ENCODE data around the gene BUB3. TPM values are rescaled to one million over a fixed set of nuclear protein-coding genes. Genes with fewer than 3 reads are reported as not detected.

The BUB3 gene
- total RNA-seq, 1 experiment from 2014 or later, result 96.5 TPM

DNA sequence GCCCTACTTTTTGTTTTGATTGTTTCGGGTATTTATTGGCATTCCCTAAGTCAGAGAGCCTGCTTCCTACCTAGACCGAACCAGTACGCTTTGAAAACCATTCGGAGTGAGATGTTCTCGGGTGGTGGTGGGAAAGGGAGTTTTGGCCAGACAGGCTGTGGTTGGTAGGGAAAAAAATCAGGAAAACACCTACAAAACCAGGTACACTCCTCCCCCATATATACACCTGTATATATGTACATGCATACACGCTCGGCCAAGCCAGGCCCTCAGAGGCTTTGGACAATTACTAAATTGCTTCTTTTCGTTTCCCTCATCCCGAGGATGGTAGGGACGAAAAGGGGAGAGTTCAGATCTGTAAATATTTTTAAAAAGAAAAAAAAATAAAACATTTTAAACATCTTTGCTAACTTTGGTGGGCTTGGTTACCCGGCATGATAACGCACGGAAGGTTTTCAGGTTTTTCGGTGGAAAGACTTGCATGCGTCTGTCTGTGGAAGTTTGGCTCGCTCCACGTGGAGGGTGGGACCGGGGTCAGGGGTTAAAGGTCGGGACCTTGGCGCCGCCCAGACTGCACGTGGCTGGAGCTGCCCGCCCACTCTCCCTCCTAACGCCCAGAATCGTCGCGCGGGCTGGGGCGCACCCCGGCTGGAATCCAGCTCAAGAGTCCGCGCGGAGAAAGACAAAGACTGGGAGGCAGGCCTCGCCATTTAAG, 3.8 kb upstream of the BUB3 start:
- Histone ChIP-seq H3K9me3 (ENCODE audit: insufficient read depth, low read depth) (no peaks in the 10 kb centered on the region), H3K4me2 (no peak overlapping the region), H3K9me2 (ENCODE audit: insufficient read depth) (no peaks in the 10 kb centered on the region), H3K36me3 (ENCODE audit: low read depth) (0 out of 2 replicates have a peak, but pooled peaks cover under 1% of the 10 kb centered on the region), H3F3A (ENCODE audit: insufficient read depth, low read depth) (no peaks in the 10 kb centered on the region), H3K4me1 (replicated peaks; ENCODE audit: insufficient read depth) (peaks cover 3% of the 10 kb centered on the region; the same call in 1 of the 2 replicates), H3K4me3 (no peak overlapping the region), H3K27ac (no peak overlapping the region), H4K20me1 (ENCODE audit: insufficient read depth) (no peaks in the 10 kb centered on the region), H3K27me3 (ENCODE audit: insufficient read depth, low read depth) (0 out of 2 replicates have a peak, but pooled peaks cover 3% of the 10 kb centered on the region), H3K79me2 (ENCODE audit: low read depth) (peaks cover 12% of the 10 kb centered on the region), H2AFZ (no peak overlapping the region)
- intact Hi-C loops (cut with micrococcal nuclease; ENCODE audit: unreplicated experiment), result loop anchor here (10.0 kb wide), 1 partner anchor 146 kb away; the partner anchor contains the start of genes ACADSB and IKZF5
- ChIA-PET POLR2A (ENCODE audit: unreplicated experiment) (no interaction called here), CTCF (no interaction called here)
- BruUV-seq (replicated peaks), result no TSS peak
- TF ChIP-seq, protein P1, sequence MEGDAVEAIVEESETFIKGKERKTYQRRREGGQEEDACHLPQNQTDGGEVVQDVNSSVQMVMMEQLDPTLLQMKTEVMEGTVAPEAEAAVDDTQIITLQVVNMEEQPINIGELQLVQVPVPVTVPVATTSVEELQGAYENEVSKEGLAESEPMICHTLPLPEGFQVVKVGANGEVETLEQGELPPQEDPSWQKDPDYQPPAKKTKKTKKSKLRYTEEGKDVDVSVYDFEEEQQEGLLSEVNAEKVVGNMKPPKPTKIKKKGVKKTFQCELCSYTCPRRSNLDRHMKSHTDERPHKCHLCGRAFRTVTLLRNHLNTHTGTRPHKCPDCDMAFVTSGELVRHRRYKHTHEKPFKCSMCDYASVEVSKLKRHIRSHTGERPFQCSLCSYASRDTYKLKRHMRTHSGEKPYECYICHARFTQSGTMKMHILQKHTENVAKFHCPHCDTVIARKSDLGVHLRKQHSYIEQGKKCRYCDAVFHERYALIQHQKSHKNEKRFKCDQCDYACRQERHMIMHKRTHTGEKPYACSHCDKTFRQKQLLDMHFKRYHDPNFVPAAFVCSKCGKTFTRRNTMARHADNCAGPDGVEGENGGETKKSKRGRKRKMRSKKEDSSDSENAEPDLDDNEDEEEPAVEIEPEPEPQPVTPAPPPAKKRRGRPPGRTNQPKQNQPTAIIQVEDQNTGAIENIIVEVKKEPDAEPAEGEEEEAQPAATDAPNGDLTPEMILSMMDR (conservative IDR thresholded peaks at IDR 0.05), result no peak
- TF ChIP-seq EZH2 (IDR thresholded peaks at IDR 0.05; ENCODE audit: low read depth), result no peak
- DNase-seq, result no peak

DNA sequence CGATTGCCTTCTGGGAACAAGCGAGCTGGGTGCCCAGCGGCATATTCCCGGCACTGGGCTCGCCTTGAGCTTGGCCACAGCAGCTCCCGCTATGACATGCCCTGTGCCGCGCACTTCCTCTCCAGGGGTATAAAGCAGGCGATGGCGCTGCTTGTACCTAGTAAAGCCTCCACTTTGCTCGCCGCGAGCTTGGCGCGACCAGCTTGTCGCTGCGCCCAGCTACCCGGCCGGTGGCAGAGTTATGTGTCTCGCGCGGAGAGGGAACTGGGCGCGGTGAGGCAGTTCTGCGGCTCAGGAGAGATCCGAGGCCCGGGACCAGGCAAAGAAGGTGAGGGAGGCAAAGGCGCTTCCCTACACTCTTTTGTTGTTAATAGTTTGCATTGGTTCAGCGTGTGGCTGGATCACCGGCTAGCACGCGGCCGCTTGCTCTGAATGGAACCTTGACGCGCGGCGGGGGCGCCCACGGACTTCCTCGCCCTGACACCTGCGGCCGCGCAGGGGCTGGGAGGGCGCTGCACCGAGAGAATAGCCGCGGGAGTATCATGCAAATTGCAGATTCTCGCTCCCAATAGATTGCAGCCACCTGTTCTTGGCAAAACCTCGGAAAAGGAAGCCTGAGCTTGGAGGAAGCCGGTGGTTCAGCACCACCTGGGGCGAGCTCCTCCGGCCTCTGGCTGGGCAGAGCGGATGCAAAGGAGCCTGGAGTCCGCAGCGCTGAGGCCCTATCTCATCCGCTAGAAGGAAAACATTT, 3.0 kb upstream of the BUB3 start:
- no peak for DNase-seq
- Histone ChIP-seq H3K9me2 (ENCODE audit: insufficient read depth) (no peaks in the 10 kb centered on the region), H2AFZ (no peak overlapping the region), H3K4me3 (no peak overlapping the region), H3K79me2 (ENCODE audit: low read depth) (peaks cover 19% of the 10 kb centered on the region), H3K36me3 (ENCODE audit: low read depth) (peaks cover 7% of the 10 kb centered on the region; the same call in 1 of the 2 replicates), H3K27ac (no peak overlapping the region), H3K4me1 (replicated peaks; ENCODE audit: insufficient read depth) (peaks cover 10% of the 10 kb centered on the region), H4K20me1 (ENCODE audit: insufficient read depth) (0 out of 2 replicates have a peak, but pooled peaks cover 4% of the 10 kb centered on the region), H3F3A (ENCODE audit: insufficient read depth, low read depth) (no peaks in the 10 kb centered on the region), H3K27me3 (ENCODE audit: insufficient read depth, low read depth) (no peaks in the 10 kb centered on the region), H3K4me2 (no peak overlapping the region), H3K9me3 (ENCODE audit: insufficient read depth, low read depth) (no peaks in the 10 kb centered on the region)
- no TSS peak for BruUV-seq (replicated peaks)
- intact Hi-C loops (cut with micrococcal nuclease; ENCODE audit: unreplicated experiment), result loop anchor here (10.0 kb wide), 1 partner anchor 146 kb away; the partner anchor contains the start of genes ACADSB and IKZF5
- TF ChIP-seq EZH2 (IDR thresholded peaks at IDR 0.05; ENCODE audit: low read depth), result no peak
- TF ChIP-seq, protein P1 (conservative IDR thresholded peaks at IDR 0.05), result no peak
- POLR2A ChIA-PET (ENCODE audit: unreplicated experiment), result no interaction called here
- CTCF ChIA-PET, result no interaction called here

DNA sequence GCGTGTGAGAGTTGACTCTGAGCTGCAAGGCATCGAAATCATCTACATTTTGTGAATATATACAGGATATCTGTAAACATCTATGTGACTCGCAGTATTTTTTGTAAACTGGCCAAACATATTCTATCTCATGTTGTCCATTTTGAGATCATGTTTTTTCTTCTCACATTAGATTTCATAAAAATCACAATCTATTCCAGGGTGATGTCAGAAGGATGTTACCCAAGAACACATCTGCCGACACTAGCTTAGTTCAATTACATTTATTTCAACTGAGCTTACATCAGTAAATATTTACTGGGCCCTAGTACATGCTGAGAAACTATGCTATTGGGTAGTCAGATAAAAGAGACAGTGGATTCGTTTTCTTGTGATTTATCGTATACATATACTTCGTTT, 2.5 kb upstream of the BUB3 start:
- Histone ChIP-seq H4K20me1 (ENCODE audit: insufficient read depth) (0 out of 2 replicates have a peak, but pooled peaks cover 5% of the 10 kb centered on the region), H3K79me2 (ENCODE audit: low read depth) (peaks cover 25% of the 10 kb centered on the region), H3K27me3 (ENCODE audit: insufficient read depth, low read depth) (no peaks in the 10 kb centered on the region), H3F3A (ENCODE audit: insufficient read depth, low read depth) (no peaks in the 10 kb centered on the region), H2AFZ (no peak overlapping the region), H3K9me2 (ENCODE audit: insufficient read depth) (no peaks in the 10 kb centered on the region), H3K9me3 (ENCODE audit: insufficient read depth, low read depth) (no peaks in the 10 kb centered on the region), H3K4me2 (no peak overlapping the region), H3K27ac (no peak overlapping the region), H3K36me3 (ENCODE audit: low read depth) (peaks cover 11% of the 10 kb centered on the region; the same call in 1 of the 2 replicates), H3K4me1 (replicated peaks; ENCODE audit: insufficient read depth) (peaks cover 13% of the 10 kb centered on the region), H3K4me3 (no peak overlapping the region)
- intact Hi-C loops (cut with micrococcal nuclease; ENCODE audit: unreplicated experiment), result loop anchor here (10.0 kb wide), 1 partner anchor 147 kb away; the partner anchor contains the start of genes ACADSB and IKZF5
- TF ChIP-seq, protein P1 (conservative IDR thresholded peaks at IDR 0.05), result no peak
- TF ChIP-seq EZH2 (IDR thresholded peaks at IDR 0.05; ENCODE audit: low read depth), result no peak
- no peak for DNase-seq
- POLR2A ChIA-PET (ENCODE audit: unreplicated experiment), result no interaction called here
- no TSS peak for BruUV-seq (replicated peaks)
- CTCF ChIA-PET, result no interaction called here
